KG1 (cell line): ENCODE results near the gene TSTD2.

Experiments
- DNase-seq: peaks from one replicate; lab custom pipeline; 2025; lab: John Stamatoyannopoulos, UW

Gene TSTD2

DNA sequence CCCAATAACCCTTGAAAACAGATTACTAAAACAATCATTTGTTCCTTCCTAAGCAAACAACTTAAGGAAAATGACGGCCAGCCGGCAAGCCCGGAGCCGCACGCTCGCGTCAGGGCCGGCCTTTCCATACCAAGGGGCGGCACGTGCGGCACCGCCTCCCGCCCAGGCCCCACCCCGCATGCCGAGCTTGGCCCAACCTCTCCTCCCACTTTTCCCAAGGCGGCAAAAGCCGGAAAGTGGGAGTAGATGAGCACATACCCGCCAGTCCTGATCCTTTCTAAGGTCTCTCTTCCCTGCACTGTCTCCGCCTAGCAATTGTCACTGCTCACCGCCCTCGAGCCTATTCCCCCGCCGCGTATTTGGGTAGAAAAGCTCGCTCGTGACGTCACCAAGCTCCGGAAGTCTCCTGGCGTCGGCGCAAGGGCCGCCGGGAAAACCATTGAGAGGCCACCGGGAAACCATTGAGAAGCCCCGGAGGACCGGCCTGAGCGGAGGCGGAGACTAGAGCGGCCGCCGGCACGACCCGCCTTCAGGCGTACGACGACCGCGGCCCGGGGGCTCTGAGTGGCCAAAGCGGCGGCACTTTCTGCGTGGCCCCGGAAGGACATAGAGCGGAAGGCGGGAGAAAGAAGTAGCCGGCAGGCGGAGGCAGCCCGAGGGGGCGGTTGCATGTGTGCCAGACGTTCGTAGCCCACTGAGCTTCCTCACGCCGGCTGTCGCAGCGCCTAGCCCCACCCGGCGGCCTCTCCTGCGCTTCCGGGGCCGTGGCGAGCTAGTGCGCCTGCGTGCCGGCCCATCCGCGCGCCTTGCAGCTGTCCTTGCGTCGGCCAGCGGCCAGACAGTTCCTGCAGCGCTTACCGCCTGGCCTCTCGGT, at the start of gene TSTD2, which contains the start of gene NCBP1:
Gene TSTD2, minus strand, starts transcription at position 384 of the 874 bp plus-strand sequence. CDS start 5,806 bp downstream, outside the sequence.
Gene NCBP1, plus strand, starts transcription at position 837 of the 874 bp plus-strand sequence. CDS start 61 bp downstream, outside the sequence.
- peak; percentile 97 for DNase-seq

DNA sequence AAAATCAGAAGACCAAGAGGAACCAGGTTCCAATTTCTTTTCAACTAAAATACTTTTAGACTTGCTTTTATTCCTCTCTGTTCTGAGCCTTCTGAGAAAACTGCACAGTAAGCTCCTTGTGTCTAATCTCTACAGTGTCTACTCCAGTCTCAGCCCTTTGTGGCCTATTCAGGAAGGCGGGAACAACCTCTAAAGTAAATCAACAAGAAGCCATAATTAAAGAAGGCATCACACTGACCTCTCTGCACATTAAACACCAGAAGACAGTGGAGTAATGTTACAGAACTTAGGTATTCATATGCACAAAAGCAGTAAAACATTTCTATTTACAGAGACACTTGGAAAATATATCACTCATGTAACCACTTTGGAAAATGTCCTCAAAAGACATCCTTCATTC, 49.1 kb upstream of the TSTD2 start:
- no peak for DNase-seq

DNA sequence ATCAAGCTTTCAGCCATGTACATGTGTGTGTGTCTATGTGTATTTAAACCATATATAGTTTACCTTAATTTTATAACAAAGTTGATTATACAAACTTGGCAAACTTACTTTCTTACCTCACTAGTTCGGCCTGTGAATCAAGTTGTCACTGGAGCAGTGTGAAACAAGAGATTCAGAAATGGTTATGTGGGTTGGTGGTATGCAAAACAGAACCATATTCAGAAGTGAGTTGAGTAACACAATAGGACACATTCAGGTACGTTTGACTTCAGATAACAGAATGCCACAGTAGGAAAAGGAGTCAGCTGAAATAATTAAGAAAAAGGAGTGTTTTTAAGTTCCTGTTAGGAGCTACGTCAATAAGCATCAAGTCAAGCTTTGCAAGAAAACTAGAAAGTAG, 42.5 kb upstream of the TSTD2 start:
- DNase-seq, result no peak

- DNase-seq, result no peak
Observed at GRCh38 chr9:97673922-97674321, 40.8 kb upstream of the TSTD2 start.

GRCh38 chr9:97672403-97672802, 39.2 kb upstream of the TSTD2 start:
- DNase-seq, result no peak

DNA sequence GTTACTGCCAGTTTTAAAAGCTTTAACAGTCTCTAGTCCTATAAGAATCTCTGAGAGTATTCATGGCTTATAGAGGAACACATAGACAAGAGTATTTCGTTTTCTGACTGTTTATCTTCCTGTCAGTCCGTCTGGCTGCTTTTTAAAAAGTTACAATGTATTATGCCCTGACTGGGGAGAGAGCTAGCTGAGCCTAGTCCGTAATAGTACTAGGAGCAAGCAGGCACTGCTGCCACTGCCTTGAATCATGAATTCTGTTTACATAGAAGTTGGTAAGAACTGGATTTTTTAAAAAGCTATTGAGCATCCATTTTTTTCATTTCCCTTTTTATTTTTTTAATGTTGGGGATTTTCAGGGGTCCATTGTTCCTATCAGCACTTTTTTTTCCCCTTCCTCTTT, 37.4 kb upstream of the TSTD2 start:
- no peak for DNase-seq

- no peak for DNase-seq
Observed at GRCh38 chr9:97668485-97668884, 35.3 kb upstream of the TSTD2 start.

- DNase-seq, result peak; percentile 10
Observed at GRCh38 chr9:97666907-97667686, 33.9 kb upstream of the TSTD2 start.

DNA sequence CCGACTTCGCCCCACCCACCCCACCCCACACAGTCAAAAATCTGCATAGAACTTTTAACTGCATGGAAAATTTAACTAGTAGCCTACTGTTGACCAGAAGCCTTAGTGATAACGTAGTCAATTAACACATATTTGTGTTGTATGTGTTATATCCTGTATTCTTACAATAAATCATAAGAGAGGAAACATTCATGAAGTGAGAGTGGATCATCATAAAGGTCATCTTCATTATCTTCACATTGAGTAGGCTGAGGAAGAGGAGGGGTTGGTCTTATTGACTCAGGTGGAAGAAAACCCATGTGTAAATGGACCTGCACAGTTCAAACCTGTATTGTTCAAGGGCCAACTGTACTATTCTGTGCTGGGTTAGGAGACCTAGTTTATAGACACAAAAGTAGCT, 32.6 kb upstream of the TSTD2 start:
- DNase-seq, result no peak

DNA sequence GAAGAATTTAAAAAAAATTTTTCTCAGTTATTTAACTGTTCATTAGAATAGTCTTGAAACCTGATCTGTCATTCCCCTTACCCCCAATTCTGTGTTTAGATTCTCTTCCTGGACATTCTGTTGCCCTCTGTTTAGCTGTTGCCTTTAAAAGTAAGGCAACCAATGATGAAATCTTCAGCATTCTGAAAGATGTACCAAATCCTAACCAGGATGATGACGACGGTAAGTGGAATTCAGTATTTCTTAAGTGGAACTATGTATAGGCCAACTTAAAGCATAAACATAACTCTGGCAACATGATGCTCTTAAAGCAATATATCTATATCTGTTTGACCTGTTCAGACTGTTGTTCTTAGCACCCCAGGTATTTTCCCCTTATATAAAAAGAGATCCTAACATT, 27.7 kb upstream of the TSTD2 start:
- DNase-seq, result no peak

GRCh38 chr9:97660340-97660739, 27.2 kb upstream of the TSTD2 start:
- DNase-seq, result no peak

- DNase-seq, result no peak
Observed at GRCh38 chr9:97659771-97660170, 26.6 kb upstream of the TSTD2 start.

- no peak for DNase-seq
Observed at GRCh38 chr9:97658707-97659106, 25.5 kb upstream of the TSTD2 start.

DNA sequence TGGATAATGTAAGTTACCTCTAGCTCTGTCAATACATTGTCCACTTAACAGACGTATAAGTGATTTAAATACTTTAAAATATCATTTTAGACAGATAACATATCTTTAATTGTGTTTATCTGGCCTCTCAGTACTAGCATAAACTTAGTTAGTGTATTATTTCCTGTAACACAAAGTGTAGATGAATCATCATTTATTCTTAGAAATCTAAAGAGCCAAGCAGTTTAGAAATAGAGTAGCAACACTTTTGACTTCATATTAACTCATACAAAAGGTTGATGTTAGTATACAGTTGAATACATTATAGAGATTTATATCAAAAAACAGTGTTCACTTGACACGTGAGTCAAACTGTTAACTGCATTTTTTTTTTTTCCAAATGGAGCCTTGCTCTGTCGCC, 18.5 kb upstream of the TSTD2 start:
- DNase-seq, result no peak

DNA sequence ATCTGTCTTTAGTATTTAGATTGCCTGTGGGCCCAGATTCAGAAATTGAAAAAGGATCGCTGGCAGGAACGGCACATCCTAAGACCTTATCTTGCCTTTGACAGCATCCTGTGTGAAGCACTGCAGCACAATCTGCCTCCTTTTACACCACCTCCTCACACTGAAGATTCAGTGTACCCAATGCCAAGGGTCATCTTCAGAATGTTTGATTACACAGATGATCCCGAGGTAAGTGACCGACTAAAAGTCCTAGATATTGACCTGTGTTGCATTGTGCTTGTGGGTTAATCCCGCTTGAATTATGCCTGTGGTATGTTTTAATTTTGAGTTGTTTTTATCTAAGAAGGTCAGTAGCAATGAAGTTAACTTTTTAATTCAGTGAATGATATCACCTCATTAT, 14.8 kb upstream of the TSTD2 start:
- DNase-seq, result no peak

GRCh38 chr9:97645720-97646119, 12.6 kb upstream of the TSTD2 start:
- DNase-seq, result no peak

DNA sequence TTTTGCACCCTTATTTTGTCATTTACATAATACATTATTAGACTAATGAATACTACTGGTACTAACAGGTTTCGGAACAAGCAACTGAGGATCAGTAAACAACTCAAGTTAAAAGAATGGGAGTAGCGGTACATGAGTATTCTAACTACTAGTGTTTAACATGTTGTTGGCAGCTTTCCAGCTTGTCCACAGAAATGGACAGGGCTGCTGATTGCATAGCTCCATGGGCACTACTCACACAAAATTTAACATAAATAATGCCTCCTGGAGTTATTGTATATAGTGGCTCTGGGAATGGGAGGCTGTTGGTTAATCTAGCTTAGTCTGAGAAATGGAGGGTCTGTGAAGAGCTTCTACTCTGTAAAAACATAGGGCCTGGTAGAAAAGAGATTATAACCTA, 7.2 kb upstream of the TSTD2 start:
- DNase-seq, result no peak

GRCh38 chr9:97638666-97639065, 5.5 kb upstream of the TSTD2 start:
- no peak for DNase-seq

DNA sequence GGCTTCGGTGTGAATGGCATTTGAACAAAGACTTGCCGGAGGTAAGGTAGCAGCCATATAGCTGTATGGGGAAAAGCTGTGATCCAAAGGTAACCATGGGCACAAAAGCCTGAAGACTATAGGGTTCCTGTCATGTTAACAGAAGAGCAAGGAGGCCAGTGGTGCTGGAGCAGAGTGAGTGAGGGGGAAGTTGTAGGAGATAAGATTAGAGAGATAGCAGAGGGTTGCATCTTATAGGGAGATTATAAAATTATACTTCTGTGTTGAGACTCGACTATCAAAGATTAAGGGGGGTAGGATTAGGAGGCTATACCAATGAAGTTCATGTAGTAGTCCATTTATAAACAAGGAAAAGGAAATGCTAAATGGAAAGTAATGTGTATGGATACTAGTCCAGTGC, 3.7 kb upstream of the TSTD2 start:
- DNase-seq, result no peak

- DNase-seq, result no peak
Observed at GRCh38 chr9:97635026-97635425, 1.9 kb upstream of the TSTD2 start.

- DNase-seq, result no peak
Observed at GRCh38 chr9:97633859-97634490, 807 bp upstream of the TSTD2 start.

- no peak for DNase-seq
Observed at GRCh38 chr9:97632248-97632984, 752 bp downstream of the TSTD2 start.
